ENCODE results near the gene DEF6. TPM values are rescaled to one million over a fixed set of nuclear protein-coding genes. Genes with fewer than 3 reads are reported as not detected.
A peak's percentile ranks its signal among the peaks of the same experiment; 100 is the strongest.

Gene DEF6
- total and polyA plus RNA-seq, 3 experiments from 2014 or later = 71.2 to 183 (median 73.0) TPM

- Histone ChIP-seq H3K27ac (ENCODE audit: low read depth, low read length) (no peak overlapping the region), H3K27me3 (ENCODE audit: insufficient read depth, low read length, poor library complexity, severe bottlenecking) (no peaks in the 10 kb centered on the region), H3K4me3 (ENCODE audit: low read length) (no peak overlapping the region), H3K4me1 (ENCODE audit: insufficient read depth, low read length) (peaks cover 21% of the 10 kb centered on the region), H3K9me3 (ENCODE audit: low read length) (no peaks in the 10 kb centered on the region), H3K36me3 (ENCODE audit: insufficient read depth, low read length) (no peaks in the 10 kb centered on the region)
- Mint-ChIP-seq H3K9me3 (no peaks in the 10 kb centered on the region), H3K36me3 (peaks cover 0 to 25% (median 4%) of the 10 kb centered on the region in 3 donors), H3K27me3 (no peaks in the 10 kb centered on the region), H3K4me3 (no peak overlapping the region), H3K4me1 (peaks cover 32 to 57% (median 47%) of the 10 kb centered on the region in 3 donors), H3K27ac (peak overlapping the region in 2 of 8 donors; percentile 11 to 55)
- no peak for DNase-seq
- ChIA-PET POLR2A (no interaction called here), CTCF (interaction anchor here (1.0 kb wide), 1 partner anchor 26 kb away, joined by 3 read pairs; no protein-coding TSS in a partner anchor)
Measured at GRCh38 chr6:35267446-35267845, 30.2 kb upstream of the DEF6 start.

GRCh38 chr6:35267897-35268296 is 29.7 kb upstream of the DEF6 start:
- H3K36me3 Mint-ChIP-seq = peaks cover 0 to 26% (median 4%) of the 10 kb centered on the region in 3 donors

GRCh38 chr6:35272005-35272404 is 25.6 kb upstream of the DEF6 start:
- Mint-ChIP-seq H3K4me1 (peaks cover 14 to 32% (median 27%) of the 10 kb centered on the region in 3 donors), H3K4me3 (no peak overlapping the region), H3K9me3 (no peaks in the 10 kb centered on the region), H3K27me3 (no peaks in the 10 kb centered on the region), H3K36me3 (peaks cover 0 to 19% (median 2%) of the 10 kb centered on the region in 3 donors), H3K27ac (peak overlapping the region in 1 of 8 donors; percentile 45)
- POLR2A ChIA-PET = no interaction called here
- H3K27me3 ChIP-seq (ENCODE audit: insufficient read depth, low read length, poor library complexity, severe bottlenecking) = no peaks in the 10 kb centered on the region
- no peaks in the 10 kb centered on the region for H3K36me3 ChIP-seq (ENCODE audit: insufficient read depth, low read length)
- no peak overlapping the region for H3K27ac ChIP-seq (ENCODE audit: low read depth, low read length)
- no peak for DNase-seq
- H3K4me1 ChIP-seq (ENCODE audit: insufficient read depth, low read length) = no peaks in the 10 kb centered on the region
- H3K4me3 ChIP-seq (ENCODE audit: low read length) = no peak overlapping the region
- CTCF ChIA-PET = no interaction called here
- no peaks in the 10 kb centered on the region for H3K9me3 ChIP-seq (ENCODE audit: low read length)

More at GRCh38 chr6:35267897-35268296, 29.7 kb upstream of the DEF6 start:
- H3K9me3 Mint-ChIP-seq = no peaks in the 10 kb centered on the region
- CTCF ChIA-PET = interaction anchor here (1.0 kb wide), 1 partner anchor 27 kb away, joined by 3 read pairs; no protein-coding TSS in a partner anchor
- no peak for DNase-seq
- H3K27ac Mint-ChIP-seq = peak overlapping the region in 2 of 8 donors; percentile 11 to 55
- Histone ChIP-seq H3K36me3 (ENCODE audit: insufficient read depth, low read length) (no peaks in the 10 kb centered on the region), H3K27me3 (ENCODE audit: insufficient read depth, low read length, poor library complexity, severe bottlenecking) (no peaks in the 10 kb centered on the region), H3K4me3 (ENCODE audit: low read length) (no peak overlapping the region), H3K9me3 (ENCODE audit: low read length) (no peaks in the 10 kb centered on the region), H3K4me1 (ENCODE audit: insufficient read depth, low read length) (peaks cover 19% of the 10 kb centered on the region), H3K27ac (ENCODE audit: low read depth, low read length) (no peak overlapping the region)
- H3K4me1 Mint-ChIP-seq = peaks cover 27 to 53% (median 42%) of the 10 kb centered on the region in 3 donors
- no peak overlapping the region for H3K4me3 Mint-ChIP-seq
- POLR2A ChIA-PET = no interaction called here
- no peaks in the 10 kb centered on the region for H3K27me3 Mint-ChIP-seq

GRCh38 chr6:35273822-35274559 is 23.6 kb upstream of the DEF6 start:
- Histone ChIP-seq H3K4me3 (ENCODE audit: low read length) (no peak overlapping the region), H3K27ac (ENCODE audit: low read depth, low read length) (no peak overlapping the region), H3K36me3 (ENCODE audit: insufficient read depth, low read length) (no peaks in the 10 kb centered on the region), H3K27me3 (ENCODE audit: insufficient read depth, low read length, poor library complexity, severe bottlenecking) (no peaks in the 10 kb centered on the region), H3K9me3 (ENCODE audit: low read length) (no peaks in the 10 kb centered on the region), H3K4me1 (ENCODE audit: insufficient read depth, low read length) (no peaks in the 10 kb centered on the region)
- Mint-ChIP-seq H3K36me3 (peaks cover 0 to 11% (median 4%) of the 10 kb centered on the region in 3 donors), H3K4me3 (no peak overlapping the region), H3K4me1 (peaks cover 9 to 29% (median 24%) of the 10 kb centered on the region in 3 donors), H3K9me3 (no peaks in the 10 kb centered on the region), H3K27me3 (no peaks in the 10 kb centered on the region), H3K27ac (peak overlapping the region in 4 of 8 donors; percentile 23 to 77 (median 64))
- CTCF ChIA-PET = interaction anchor here (0.5 kb wide), 1 partner anchor 176 kb away, joined by 5 read pairs; no protein-coding TSS in a partner anchor
- POLR2A ChIA-PET = interaction anchor here (0.7 kb wide), 1 partner anchor 201 kb away, joined by 7 read pairs; no protein-coding TSS in a partner anchor
- no peak for DNase-seq

- ChIA-PET POLR2A (interaction anchor here (1.2 kb wide), 1 partner anchor 13 kb away, joined by 3 read pairs; no protein-coding TSS in a partner anchor), CTCF (no interaction called here)
- Mint-ChIP-seq H3K27ac (peak overlapping the region in 2 of 8 donors; percentile 17 to 65), H3K36me3 (peaks cover 0 to 12% (median 4%) of the 10 kb centered on the region in 3 donors), H3K4me1 (peaks cover 9 to 25% (median 20%) of the 10 kb centered on the region in 3 donors), H3K4me3 (no peak overlapping the region), H3K9me3 (no peaks in the 10 kb centered on the region), H3K27me3 (no peaks in the 10 kb centered on the region)
- Histone ChIP-seq H3K9me3 (ENCODE audit: low read length) (no peaks in the 10 kb centered on the region), H3K27ac (ENCODE audit: low read depth, low read length) (no peak overlapping the region), H3K36me3 (ENCODE audit: insufficient read depth, low read length) (no peaks in the 10 kb centered on the region), H3K4me3 (ENCODE audit: low read length) (no peak overlapping the region), H3K27me3 (ENCODE audit: insufficient read depth, low read length, poor library complexity, severe bottlenecking) (no peaks in the 10 kb centered on the region), H3K4me1 (ENCODE audit: insufficient read depth, low read length) (no peaks in the 10 kb centered on the region)
- no peak for DNase-seq
Measured at GRCh38 chr6:35275744-35276260, 21.8 kb upstream of the DEF6 start.

GRCh38 chr6:35278708-35279107 is 18.9 kb upstream of the DEF6 start:
- ChIA-PET POLR2A (no interaction called here), CTCF (interaction anchor here (1.4 kb wide), 1 partner anchor 14 kb away, joined by 4 read pairs; no protein-coding TSS in a partner anchor)
- H3K4me1 ChIP-seq (ENCODE audit: insufficient read depth, low read length) = no peaks in the 10 kb centered on the region
- no peaks in the 10 kb centered on the region for H3K27me3 Mint-ChIP-seq
- H3K4me1 Mint-ChIP-seq = peaks cover 7 to 26% (median 20%) of the 10 kb centered on the region in 3 donors
- no peak overlapping the region for H3K4me3 ChIP-seq (ENCODE audit: low read length)
- no peaks in the 10 kb centered on the region for H3K9me3 Mint-ChIP-seq
- H3K4me3 Mint-ChIP-seq = no peak overlapping the region
- H3K9me3 ChIP-seq (ENCODE audit: low read length) = no peaks in the 10 kb centered on the region
- DNase-seq = no peak
- H3K36me3 Mint-ChIP-seq = peaks cover 4 to 35% (median 18%) of the 10 kb centered on the region in 3 donors
- peaks cover 19% of the 10 kb centered on the region for H3K36me3 ChIP-seq (ENCODE audit: insufficient read depth, low read length)
- H3K27ac Mint-ChIP-seq = peak overlapping the region in 1 of 8 donors; percentile 75
- no peak overlapping the region for H3K27ac ChIP-seq (ENCODE audit: low read depth, low read length)
- H3K27me3 ChIP-seq (ENCODE audit: insufficient read depth, low read length, poor library complexity, severe bottlenecking) = no peaks in the 10 kb centered on the region

GRCh38 chr6:35280903-35281302 is 16.7 kb upstream of the DEF6 start:
- Histone ChIP-seq H3K27ac (ENCODE audit: low read depth, low read length) (no peak overlapping the region), H3K27me3 (ENCODE audit: insufficient read depth, low read length, poor library complexity, severe bottlenecking) (no peaks in the 10 kb centered on the region), H3K36me3 (ENCODE audit: insufficient read depth, low read length) (peaks cover 33% of the 10 kb centered on the region), H3K4me3 (ENCODE audit: low read length) (no peak overlapping the region), H3K4me1 (ENCODE audit: insufficient read depth, low read length) (no peaks in the 10 kb centered on the region), H3K9me3 (ENCODE audit: low read length) (no peaks in the 10 kb centered on the region)
- Mint-ChIP-seq H3K27ac (no peak overlapping the region), H3K4me1 (peaks cover 3 to 19% (median 6%) of the 10 kb centered on the region in 3 donors), H3K4me3 (no peak overlapping the region), H3K27me3 (no peaks in the 10 kb centered on the region), H3K9me3 (no peaks in the 10 kb centered on the region), H3K36me3 (peaks cover 7 to 51% (median 21%) of the 10 kb centered on the region in 3 donors)
- CTCF ChIA-PET = no interaction called here
- no peak for DNase-seq
- POLR2A ChIA-PET = no interaction called here

- Histone ChIP-seq H3K36me3 (ENCODE audit: insufficient read depth, low read length) (peaks cover 49% of the 10 kb centered on the region), H3K27ac (ENCODE audit: low read depth, low read length) (no peak overlapping the region), H3K27me3 (ENCODE audit: insufficient read depth, low read length, poor library complexity, severe bottlenecking) (no peaks in the 10 kb centered on the region), H3K4me1 (ENCODE audit: insufficient read depth, low read length) (no peaks in the 10 kb centered on the region), H3K4me3 (ENCODE audit: low read length) (no peak overlapping the region), H3K9me3 (ENCODE audit: low read length) (no peaks in the 10 kb centered on the region)
- DNase-seq = no peak
- POLR2A ChIA-PET = no interaction called here
- peaks cover 3 to 16% (median 6%) of the 10 kb centered on the region in 3 donors for H3K4me1 Mint-ChIP-seq
- peaks cover 16 to 67% (median 30%) of the 10 kb centered on the region in 3 donors for H3K36me3 Mint-ChIP-seq
- no peak overlapping the region for H3K4me3 Mint-ChIP-seq
- CTCF ChIA-PET = interaction anchor here (1.1 kb wide), 1 partner anchor 60 kb away, joined by 3 read pairs; the partner anchor contains the start of gene PPARD
- H3K27me3 Mint-ChIP-seq = no peaks in the 10 kb centered on the region
- no peak overlapping the region for H3K27ac Mint-ChIP-seq
- no peaks in the 10 kb centered on the region for H3K9me3 Mint-ChIP-seq
Measured at GRCh38 chr6:35282472-35282871, 15.1 kb upstream of the DEF6 start.
